OCI-LY7 (cell line): Measurements from ENCODE around the gene KPTN. TPM values are rescaled to one million over a fixed set of nuclear protein-coding genes. Genes with fewer than 3 reads are reported as not detected.

Source experiments
- BruUV-seq: library from RNA; stranded (reverse); fragments of 400-500 nt; replicated peaks from 2 replicates; lab custom pipeline; 2021; lab: Mats Ljungman, UMichigan
- CTCF ChIA-PET: fragments of 300-600 bp; sonication (Branson Sonifier 250); formaldehyde crosslinking; loops from one replicate; lab custom pipeline; 2022; ENCODE audit warnings: antibody characterized with exemption; ENCODE audit not compliant: unreplicated experiment; lab: Charles Lee
- POLR2A ChIA-PET: fragments of 300-600 bp; sonication (Branson Sonifier 250); formaldehyde crosslinking; loops from one replicate; lab custom pipeline; 2022; ENCODE audit warnings: antibody characterized with exemption; lab: Charles Lee
- DNase-seq: peaks from one replicate; pipeline ENCODE4 v3.0.0-alpha.2; 2015; ENCODE audit warnings: low spot score
- H2AFZ ChIP-seq: fragments of 200-600 bp; sonication (generic), shearing (Covaris generic); 2 replicates; pipeline ENCODE4 v1.6.1; 2014; ENCODE audit warnings: mild to moderate bottlenecking, antibody characterized with exemption, low read length, moderate library complexity
- H3K27ac ChIP-seq: fragments of 200-600 bp; sonication (generic); 2 replicates; pipeline ENCODE4 v1.5.1; 2014; ENCODE audit warnings: mixed run types, low read depth, mild to moderate bottlenecking, moderate library complexity, low read length, inconsistent platforms; ENCODE audit not compliant: poor library complexity, severe bottlenecking
- H3K36me3 ChIP-seq: fragments of 200-600 bp; sonication (generic); 2 replicates; pipeline ENCODE4 v1.6.1; 2014; ENCODE audit warnings: mild to moderate bottlenecking, antibody characterized with exemption, low read length, moderate library complexity, mixed read lengths; ENCODE audit not compliant: insufficient read depth
- H3K4me1 ChIP-seq: fragments of 200-600 bp; sonication (generic); 2 replicates; pipeline ENCODE4 v1.5.1; 2014; ENCODE audit warnings: mild to moderate bottlenecking, low read length; ENCODE audit not compliant: insufficient read depth, poor library complexity, severe bottlenecking
- H3K4me2 ChIP-seq: fragments of 200-600 bp; sonication (generic); 2 replicates; pipeline ENCODE4 v1.6.1; 2014; ENCODE audit warnings: mild to moderate bottlenecking, low read length
- H3K4me3 ChIP-seq: fragments of 200-600 bp; sonication (generic); 2 replicates; pipeline ENCODE4 v1.5.1; 2014; ENCODE audit warnings: mild to moderate bottlenecking, low read depth, low read length; ENCODE audit not compliant: poor library complexity, severe bottlenecking
- H3K79me2 ChIP-seq: fragments of 200-600 bp; sonication (generic); 2 replicates; pipeline ENCODE4 v1.6.1; 2016; ENCODE audit warnings: low read depth, mild to moderate bottlenecking, low read length, moderate library complexity, mixed read lengths; ENCODE audit not compliant: insufficient read depth
- H3K9me2 ChIP-seq: fragments of 200-600 bp; sonication (generic); 2 replicates; pipeline ENCODE4 v1.6.1; 2016; ENCODE audit warnings: mild to moderate bottlenecking, low read length, mixed read lengths; ENCODE audit not compliant: insufficient read depth
- H3K9me3 ChIP-seq: fragments of 200-600 bp; sonication (generic); 2 replicates; pipeline ENCODE4 v1.6.1; 2014; ENCODE audit warnings: mild to moderate bottlenecking, mixed run types, low read length, mixed read lengths
- H4K20me1 ChIP-seq: fragments of 200-600 bp; sonication (generic); 2 replicates; pipeline ENCODE4 v1.6.1; 2014; ENCODE audit warnings: mild to moderate bottlenecking, antibody characterized with exemption, low read length, moderate library complexity, mixed read lengths; ENCODE audit not compliant: insufficient read depth
- CTCF ChIP-seq: fragments of 200-600 bp; sonication (generic); conservative IDR thresholded peaks from 2 replicates; pipeline ENCODE4 v1.5.1; 2014; ENCODE audit warnings: mild to moderate bottlenecking, antibody characterized with exemption, low read length, moderate library complexity, mixed read lengths
- EZH2phosphoT487 ChIP-seq: fragments of 200-600 bp; sonication (generic); IDR thresholded peaks from 2 replicates; pipeline ENCODE4 v1.6.1; 2018; ENCODE audit warnings: low read depth, borderline replicate concordance, mild to moderate bottlenecking, mixed run types, antibody characterized with exemption, low read length, moderate library complexity, mixed read lengths
- intact Hi-C: fragments of 100-400 bp; cut with micrococcal nuclease; formaldehyde crosslinking; loops from one replicate; pipeline ENCODE4 v1.10.0; 2022; ENCODE audit not compliant: unreplicated experiment
- total RNA-seq, 2 experiments: library from RNA; depleted of rRNA in 1 of 2; stranded (reverse); fragments of >200 nt in 1 of 2; shearing (Covaris generic) in 1 of 2; gene quantifications; 2 replicates each; pipeline ENCODE4 v1.2.3, GENCODE V29; 2014 to 2022

KPTN gene
- total RNA-seq, 2 experiments from 2014 or later: 13.6 to 14.0 TPM

- Histone ChIP-seq H3K36me3 (no peaks in the 10 kb centered on the region), H3K27ac (peak overlapping the region; percentile 49), H4K20me1 (no peaks in the 10 kb centered on the region), H3K9me2 (no peaks in the 10 kb centered on the region), H3K4me2 (peak overlapping the region; percentile 89), H3K4me3 (peak overlapping the region; percentile 62), H3K4me1 (peaks cover 31% of the 10 kb centered on the region), H3K9me3 (no peaks in the 10 kb centered on the region), H3K79me2 (no peaks in the 10 kb centered on the region), H2AFZ (peak overlapping the region; percentile 84)
- TF ChIP-seq CTCF: no peak
- no peak for TF ChIP-seq EZH2phosphoT487
- POLR2A ChIA-PET: interaction anchor here (0.5 to 0.8 kb wide), 5 partner anchors 44 to 279 kb away, joined by 3 to 4 read pairs (median 3); partner anchors contain the start of gene DHX34
- CTCF ChIA-PET: interaction anchor here (0.5 to 1.6 kb wide), 4 partner anchors 8 to 95 kb away, joined by 3 to 9 read pairs (median 6); partner anchors contain the start of gene DHX34
- peak; percentile 99 for DNase-seq
- intact Hi-C loops: no loop called here
- BruUV-seq: no TSS peak
These were observed 55.7 kb downstream of the KPTN start for GRCh38 chr19:47428177-47428894.

DNA sequence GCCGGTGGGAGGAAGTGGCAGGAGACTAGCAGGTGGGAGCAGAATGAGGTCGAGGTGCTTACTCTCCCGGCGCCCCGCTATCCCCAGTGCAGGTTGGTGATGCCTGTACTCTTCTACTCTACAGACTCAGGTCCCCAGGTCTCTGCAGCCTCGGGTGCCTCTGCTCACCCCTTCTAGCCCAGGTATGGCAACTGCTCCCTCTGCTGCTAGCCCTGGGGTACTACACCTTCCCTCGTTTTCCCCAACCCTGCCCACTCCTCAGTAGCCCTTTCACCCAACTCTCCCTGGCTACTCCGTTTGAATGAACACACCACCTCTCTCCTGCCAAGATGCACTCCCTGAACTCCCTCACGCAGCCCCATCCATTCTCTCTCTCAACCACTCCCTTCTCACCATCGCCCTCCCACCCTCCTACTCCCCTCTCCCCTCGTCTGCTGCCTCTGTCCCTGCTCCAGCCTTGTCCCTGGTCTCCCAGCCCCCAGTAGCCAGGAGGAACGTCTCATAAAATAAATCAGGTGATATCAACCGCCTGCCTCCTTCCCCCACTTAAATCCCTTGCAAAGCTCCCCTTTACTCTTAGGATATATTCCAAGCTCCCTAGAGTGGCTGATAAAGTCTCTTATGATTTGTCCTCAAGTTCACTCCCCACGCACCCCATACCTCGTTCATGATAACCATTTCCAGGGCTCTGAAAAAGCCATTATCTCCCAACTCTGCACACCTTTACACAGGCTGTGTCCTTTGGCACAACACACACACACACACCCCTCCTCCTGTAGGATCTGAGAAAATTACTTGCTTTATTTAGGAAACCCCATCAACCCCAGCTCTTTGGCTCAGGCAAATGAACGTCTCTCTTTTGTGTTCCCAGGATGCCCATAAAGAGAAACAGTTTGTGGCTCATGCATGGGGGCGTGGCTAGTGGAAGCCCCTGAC, 56.5 kb downstream of the KPTN start:
- H3K36me3 ChIP-seq: no peaks in the 10 kb centered on the region
- H3K27ac ChIP-seq: peak overlapping the region; percentile 49
- H2AFZ ChIP-seq: peak overlapping the region; percentile 62
- TF ChIP-seq EZH2phosphoT487 (no peak), CTCF (peak; percentile 89)
- H3K4me3 ChIP-seq: peak overlapping the region; percentile 62
- H4K20me1 ChIP-seq: no peaks in the 10 kb centered on the region
- H3K4me2 ChIP-seq: peak overlapping the region; percentile 89
- H3K79me2 ChIP-seq: no peaks in the 10 kb centered on the region
- POLR2A ChIA-PET: interaction anchor here (0.6 to 0.8 kb wide), 5 partner anchors 43 to 280 kb away, joined by 3 to 4 read pairs (median 3); partner anchors contain the start of gene DHX34
- DNase-seq: peak; percentile 76
- CTCF ChIA-PET: interaction anchor here (1.1 to 1.6 kb wide), 2 partner anchors 9 to 79 kb away, joined by 4 to 9 read pairs; partner anchors contain the start of gene DHX34
- intact Hi-C loops: loop anchor here (1.0 to 2.0 kb wide), 3 partner anchors 37 to 144 kb away; no protein-coding TSS in a partner anchor
- H3K4me1 ChIP-seq: peaks cover 23% of the 10 kb centered on the region
- no peaks in the 10 kb centered on the region for H3K9me2 ChIP-seq
- H3K9me3 ChIP-seq: no peaks in the 10 kb centered on the region
- BruUV-seq: no TSS peak

Other genes with a start within 250 kb of the KPTN start
- 6.5 and 7.9 TPM in 2 replicates for gene CCDC9, start 227.7 kb downstream of the KPTN start, total RNA-seq (2014; rRNA removed; shearing (Covaris generic))
- gene CCDC9, start 227.7 kb downstream of the KPTN start, total RNA-seq (2022): 19.3 and 19.7 TPM in 2 replicates
- 4.6 and 5.0 TPM in 2 replicates for gene INAFM1, start 209.3 kb downstream of the KPTN start, total RNA-seq (2014; rRNA removed; shearing (Covaris generic))
- 7.6 and 10.3 TPM in 2 replicates for gene INAFM1, start 209.3 kb downstream of the KPTN start, total RNA-seq (2022)
- gene C5AR1, start 174.4 kb downstream of the KPTN start, total RNA-seq (2014; rRNA removed; shearing (Covaris generic)): not detected in 2 replicates
- 1.1 TPM in 1 of 2 replicates, not detected in the other for gene C5AR1, start 174.4 kb downstream of the KPTN start, total RNA-seq (2022)
- gene C5AR2, start 152.0 kb downstream of the KPTN start, total RNA-seq (2014; rRNA removed; shearing (Covaris generic)): 0.70 and 2.9 TPM in 2 replicates
- gene C5AR2, start 152.0 kb downstream of the KPTN start, total RNA-seq (2022): 2.6 and 3.5 TPM in 2 replicates
- gene DHX34, start 134.9 kb downstream of the KPTN start, total RNA-seq (2014; rRNA removed; shearing (Covaris generic)): 23.0 and 32.2 TPM in 2 replicates
- 18.9 and 19.7 TPM in 2 replicates for gene DHX34, start 134.9 kb downstream of the KPTN start, total RNA-seq (2022)
- not detected in 2 replicates for gene MEIS3, start 64.7 kb downstream of the KPTN start, total RNA-seq (2014; rRNA removed; shearing (Covaris generic))
- gene MEIS3, start 64.7 kb downstream of the KPTN start, total RNA-seq (2022): 0.79 and 1.3 TPM in 2 replicates
- gene SLC8A2, start 12.3 kb downstream of the KPTN start, total RNA-seq (2014; rRNA removed; shearing (Covaris generic)): 0.13 TPM in 1 of 2 replicates, not detected in the other
- gene SLC8A2, start 12.3 kb downstream of the KPTN start, total RNA-seq (2022): 0.36 and 0.59 TPM in 2 replicates
- gene NAPA, start 30.8 kb upstream of the KPTN start, total RNA-seq (2014; rRNA removed; shearing (Covaris generic)): 54.7 and 71.4 TPM in 2 replicates
- 56.5 and 63.1 TPM in 2 replicates for gene NAPA, start 30.8 kb upstream of the KPTN start, total RNA-seq (2022)
- not detected in 2 replicates for gene ZNF541, start 88.9 kb upstream of the KPTN start, total RNA-seq (2014; rRNA removed; shearing (Covaris generic))
- gene ZNF541, start 88.9 kb upstream of the KPTN start, total RNA-seq (2022): not detected in 2 replicates
- 2.1 and 4.4 TPM in 2 replicates for gene BICRA, start 124.9 kb upstream of the KPTN start, total RNA-seq (2014; rRNA removed; shearing (Covaris generic))
- gene BICRA, start 124.9 kb upstream of the KPTN start, total RNA-seq (2022): 16.0 and 16.5 TPM in 2 replicates
- not detected in 2 replicates for gene EHD2, start 229.2 kb upstream of the KPTN start, total RNA-seq (2014; rRNA removed; shearing (Covaris generic))
- not detected in 2 replicates for gene EHD2, start 229.2 kb upstream of the KPTN start, total RNA-seq (2022)